ENCODE results near the gene NAMPT.
A peak's percentile ranks its signal among the peaks of the same experiment; 100 is the strongest.
"Not testable (repeated sequence)": the region's sequence is repeated elsewhere in the genome, so short reads cannot be mapped to it uniquely, and the experiment has no call there.

Gene NAMPT

GRCh38 chr7:106298631-106299030, 13.8 kb upstream of the NAMPT start:
- not testable (repeated sequence) for DNase-seq

GRCh38 chr7:106298155-106298554, 13.4 kb upstream of the NAMPT start:
- not testable (repeated sequence) for DNase-seq

- no peak for DNase-seq
These were observed 9.6 kb upstream of the NAMPT start for GRCh38 chr7:106294334-106294733.

- DNase-seq, result no peak
These were observed 6.5 kb upstream of the NAMPT start for GRCh38 chr7:106291247-106291646.

GRCh38 chr7:106290319-106290718, 5.5 kb upstream of the NAMPT start:
- no peak for DNase-seq

GRCh38 chr7:106289848-106290247, 5.1 kb upstream of the NAMPT start:
- DNase-seq, result no peak

- no peak for DNase-seq
These were observed 3.5 kb upstream of the NAMPT start for GRCh38 chr7:106288263-106288662.

- no peak for DNase-seq
These were observed 3.0 kb upstream of the NAMPT start for GRCh38 chr7:106287786-106288185.

- no peak for DNase-seq
These were observed 1.2 kb upstream of the NAMPT start for GRCh38 chr7:106285855-106286492.

GRCh38 chr7:106285051-106285854, 470 bp upstream of the NAMPT start:
- peak; percentile 97 for DNase-seq

- DNase-seq, result peak; percentile 67
These were observed 711 bp downstream of the NAMPT start for GRCh38 chr7:106283831-106284713.

GRCh38 chr7:106283501-106283830, 1.3 kb downstream of the NAMPT start:
- no peak for DNase-seq

GRCh38 chr7:106282852-106283251, 1.9 kb downstream of the NAMPT start:
- DNase-seq, result no peak

- no peak for DNase-seq
These were observed 2.4 kb downstream of the NAMPT start for GRCh38 chr7:106282390-106282789.

GRCh38 chr7:106281585-106282318, 3.0 kb downstream of the NAMPT start:
- no peak for DNase-seq

GRCh38 chr7:106281127-106281526, 3.7 kb downstream of the NAMPT start:
- DNase-seq, result no peak

GRCh38 chr7:106279425-106280197, 5.2 kb downstream of the NAMPT start:
- DNase-seq, result no peak

GRCh38 chr7:106278695-106279094, 6.1 kb downstream of the NAMPT start:
- DNase-seq, result no peak

- DNase-seq, result no peak
These were observed 6.8 kb downstream of the NAMPT start for GRCh38 chr7:106277976-106278375.

GRCh38 chr7:106276513-106276912, 8.3 kb downstream of the NAMPT start:
- no peak for DNase-seq

- no peak for DNase-seq
These were observed 11.6 kb downstream of the NAMPT start for GRCh38 chr7:106273009-106273668.
